Activated T-helper 17 cell treated with anti-CD3 and anti-CD28 coated beads, Interleukin-2, amount 50 U/mL, for 72 hours (primary cell): Measurements from ENCODE around the gene RPRD1A. TPM values are rescaled to one million over a fixed set of nuclear protein-coding genes. Genes with fewer than 3 reads are reported as not detected.

Experiments
- ATAC-seq: fragments of 150-1000 bp; cut with Tn5 transposase; replicated peaks from 2 replicates; pipeline ENCODE4 v1.10.0; 2021; ENCODE audit warnings: mild to moderate bottlenecking, moderate library complexity
- H3K27ac Mint-ChIP-seq: one replicate; pipeline ENCODE4 v1.8.0; 2022; ENCODE audit warnings: mixed read lengths
- H3K27me3 Mint-ChIP-seq: one replicate; pipeline ENCODE4 v1.8.0; 2022; ENCODE audit warnings: mixed read lengths
- H3K36me3 Mint-ChIP-seq: one replicate; pipeline ENCODE4 v1.8.0; 2022; ENCODE audit warnings: low read depth, mild to moderate bottlenecking, mixed read lengths
- H3K4me1 Mint-ChIP-seq: one replicate; pipeline ENCODE4 v1.8.0; 2022; ENCODE audit warnings: mixed read lengths
- H3K4me3 Mint-ChIP-seq: one replicate; pipeline ENCODE4 v1.8.0; 2022; ENCODE audit warnings: mild to moderate bottlenecking, mixed read lengths
- H3K9me3 Mint-ChIP-seq: one replicate; pipeline ENCODE4 v1.8.0; 2022; ENCODE audit warnings: mixed read lengths
- total RNA-seq, 2 donors: library from RNA; stranded (reverse); gene quantifications; one replicate each; pipeline ENCODE4 v1.2.3, GENCODE V29; 2022

Gene RPRD1A
- total RNA-seq, 2 donors from 2014 or later, result 16.3 to 28.9 TPM

DNA sequence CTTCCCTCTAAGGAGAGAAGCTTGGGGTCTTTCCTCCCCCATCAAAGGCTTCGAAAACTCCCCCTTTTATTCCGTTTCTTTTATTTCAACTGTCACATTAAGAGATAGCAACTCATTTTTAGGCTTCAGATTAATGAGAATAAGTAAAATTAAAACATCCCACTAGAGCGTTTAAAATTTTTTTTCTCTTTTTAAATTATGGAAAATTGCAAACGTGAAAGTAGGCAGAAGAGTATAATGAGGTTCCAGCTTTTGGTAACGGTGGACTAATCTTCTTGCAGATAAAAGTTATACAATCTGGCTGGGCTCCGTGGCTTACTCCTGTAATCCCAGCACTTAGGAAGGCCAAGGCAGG lies 116.8 kb downstream of the RPRD1A start:
- Mint-ChIP-seq H3K27me3 (peaks cover 22% of the 10 kb centered on the region), H3K4me3 (peak overlapping the region; percentile 82)
- ATAC-seq, result no peak

DNA sequence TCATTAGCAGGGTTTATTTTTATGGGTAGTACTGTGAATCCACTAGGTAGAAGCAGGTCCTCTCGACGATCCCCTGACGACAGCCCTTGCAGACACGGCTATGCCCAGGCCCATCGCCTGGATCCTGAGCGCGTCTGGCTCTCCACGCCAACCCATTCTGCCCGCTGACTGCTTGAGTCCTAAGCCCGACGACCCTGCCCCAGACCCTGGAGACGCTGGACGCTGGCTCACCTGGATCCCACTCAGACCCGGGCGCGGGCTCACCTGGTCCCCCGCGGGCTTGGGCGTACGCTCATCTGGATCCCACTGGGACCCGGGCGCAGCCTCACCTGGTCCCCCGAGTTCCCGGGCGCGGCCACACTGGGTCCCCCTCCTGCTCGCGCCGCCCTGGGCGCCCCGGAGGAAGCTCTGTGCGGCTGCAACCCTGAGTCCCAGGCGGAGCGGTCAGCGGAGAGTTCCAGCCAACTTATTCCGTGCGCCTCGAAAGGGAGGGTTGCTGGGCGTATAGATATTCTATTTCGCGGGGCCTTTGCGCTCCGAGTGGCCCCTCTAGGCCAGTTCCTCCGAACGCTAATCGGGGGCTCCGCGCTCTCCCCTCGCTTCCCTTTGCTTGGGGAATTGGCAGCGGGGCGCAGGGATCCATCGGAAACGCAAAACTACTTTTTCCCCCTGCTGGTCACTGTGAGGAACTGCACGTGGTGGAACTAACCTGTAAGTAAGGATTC lies 117.3 kb downstream of the RPRD1A start:
- peak; percentile 70 for ATAC-seq
- Mint-ChIP-seq H3K9me3 (no peaks in the 10 kb centered on the region), H3K4me3 (peak overlapping the region; percentile 82), H3K36me3 (no peaks in the 10 kb centered on the region), H3K4me1 (no peaks in the 10 kb centered on the region), H3K27ac (no peak overlapping the region), H3K27me3 (peaks cover 22% of the 10 kb centered on the region)

More for the DNA sequence above, 116.8 kb downstream of the RPRD1A start:
- no peak overlapping the region for H3K27ac Mint-ChIP-seq
- H3K4me1 Mint-ChIP-seq, result no peaks in the 10 kb centered on the region
- H3K36me3 Mint-ChIP-seq, result no peaks in the 10 kb centered on the region
- no peaks in the 10 kb centered on the region for H3K9me3 Mint-ChIP-seq

DNA sequence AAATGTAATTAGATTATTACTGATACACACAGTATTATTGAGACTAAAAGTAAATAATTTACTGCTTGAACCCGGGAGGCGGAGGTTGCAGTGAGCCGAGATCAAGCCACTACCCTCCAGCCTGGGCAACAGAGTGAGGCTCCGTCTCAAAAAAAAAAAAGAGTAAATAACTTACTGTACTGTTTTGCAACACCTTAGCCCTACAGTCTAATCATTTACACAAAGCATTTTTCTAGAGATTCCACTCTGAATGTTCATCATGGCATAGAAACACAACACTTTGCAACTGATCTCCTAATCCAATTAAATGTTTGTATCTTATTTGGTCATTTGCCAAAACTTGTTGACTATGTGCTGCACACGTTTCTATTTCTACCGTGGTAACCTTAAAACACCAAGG lies 118.3 kb downstream of the RPRD1A start:
- H3K27me3 Mint-ChIP-seq, result peaks cover 22% of the 10 kb centered on the region
- H3K27ac Mint-ChIP-seq, result no peak overlapping the region
- H3K36me3 Mint-ChIP-seq, result no peaks in the 10 kb centered on the region
- peak overlapping the region; percentile 82 for H3K4me3 Mint-ChIP-seq
- no peaks in the 10 kb centered on the region for H3K4me1 Mint-ChIP-seq
- no peaks in the 10 kb centered on the region for H3K9me3 Mint-ChIP-seq
- no peak for ATAC-seq

DNA sequence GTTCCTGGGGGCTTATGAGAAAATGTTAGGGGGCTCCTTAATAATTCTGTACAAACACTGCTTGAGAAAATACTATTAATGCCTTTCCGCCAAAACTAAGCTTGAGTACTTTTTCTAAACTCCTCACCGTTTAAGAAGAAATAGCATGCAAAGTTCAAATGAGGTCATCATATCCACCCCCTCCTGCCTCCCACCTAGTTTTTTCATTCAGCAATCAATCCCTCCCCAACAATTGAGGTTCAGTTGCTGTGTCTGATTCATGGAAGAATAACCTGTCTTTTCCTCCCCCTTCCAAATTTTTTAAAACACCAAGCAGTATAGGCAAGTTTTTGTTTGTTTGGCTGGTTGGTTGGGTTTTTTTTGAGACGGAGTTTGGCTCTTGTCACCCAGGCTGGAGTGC lies 119.3 kb downstream of the RPRD1A start:
- Mint-ChIP-seq H3K4me3 (no peak overlapping the region), H3K27me3 (peaks cover 22% of the 10 kb centered on the region), H3K4me1 (no peaks in the 10 kb centered on the region), H3K9me3 (no peaks in the 10 kb centered on the region), H3K36me3 (no peaks in the 10 kb centered on the region), H3K27ac (no peak overlapping the region)
- ATAC-seq, result no peak

DNA sequence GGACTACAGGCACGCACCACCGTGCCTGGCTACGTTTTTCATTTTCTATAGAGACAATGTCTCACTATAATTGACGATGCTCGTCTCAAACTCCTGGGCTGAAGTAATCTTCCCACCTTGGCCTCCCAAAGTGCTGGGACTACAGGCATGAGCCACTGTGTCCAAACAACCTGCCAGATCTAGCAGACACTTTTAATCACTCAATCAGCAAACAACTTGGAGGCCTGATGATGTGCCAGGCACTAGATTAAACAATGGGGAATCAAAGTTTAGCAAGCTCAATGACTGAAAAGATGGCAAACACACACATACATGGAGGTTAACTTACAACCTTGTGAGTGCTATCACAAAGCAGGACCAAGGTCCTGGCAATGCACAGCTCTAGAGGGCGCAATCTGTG lies 124.7 kb downstream of the RPRD1A start:
- Mint-ChIP-seq H3K9me3 (no peaks in the 10 kb centered on the region), H3K4me1 (no peaks in the 10 kb centered on the region), H3K27me3 (no peaks in the 10 kb centered on the region), H3K4me3 (no peak overlapping the region), H3K27ac (no peak overlapping the region), H3K36me3 (no peaks in the 10 kb centered on the region)
- ATAC-seq, result no peak

DNA sequence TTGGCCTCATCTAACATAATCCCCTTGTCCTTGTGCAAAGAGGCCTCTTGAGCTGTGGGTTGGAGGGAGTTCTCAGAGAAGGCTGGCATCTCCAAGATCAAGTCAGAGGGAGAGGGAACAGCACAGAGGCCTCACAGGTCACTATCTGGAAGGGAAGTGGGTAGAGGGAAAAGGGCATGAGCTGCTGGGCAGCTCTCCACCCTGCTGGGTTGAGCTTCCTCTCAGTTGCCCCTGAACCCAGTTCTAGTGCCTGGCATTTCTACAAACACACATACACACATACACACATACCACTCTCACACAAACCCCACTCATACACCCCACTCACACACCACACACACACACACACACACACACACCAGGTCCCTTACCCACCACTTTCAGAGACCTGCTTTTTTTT lies 125.2 kb downstream of the RPRD1A start:
- Mint-ChIP-seq H3K4me3 (no peak overlapping the region), H3K9me3 (no peaks in the 10 kb centered on the region), H3K27me3 (no peaks in the 10 kb centered on the region), H3K4me1 (no peaks in the 10 kb centered on the region), H3K36me3 (no peaks in the 10 kb centered on the region), H3K27ac (no peak overlapping the region)
- no peak for ATAC-seq

DNA sequence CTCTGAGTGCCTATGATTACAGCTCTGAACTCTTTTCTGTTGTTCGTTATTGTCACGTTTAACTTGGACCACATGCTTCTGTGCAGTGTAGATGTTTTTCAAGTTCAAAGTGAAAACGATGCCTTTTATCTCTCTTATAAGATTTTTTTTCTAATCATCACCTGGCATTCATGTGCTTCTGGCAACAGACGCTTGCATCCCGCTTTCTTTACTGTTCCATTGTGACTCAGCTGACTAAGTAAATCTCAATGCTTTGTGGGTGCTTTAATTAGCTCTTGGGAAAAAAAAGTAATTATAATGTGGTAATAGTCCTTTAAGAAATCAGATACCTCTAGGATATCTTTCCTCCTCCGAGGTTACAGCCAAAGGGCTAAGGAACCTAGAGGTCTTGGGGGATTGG lies 126.1 kb downstream of the RPRD1A start:
- Mint-ChIP-seq H3K27ac (no peak overlapping the region), H3K4me1 (no peaks in the 10 kb centered on the region)

More for the DNA sequence above, 126.1 kb downstream of the RPRD1A start:
- Mint-ChIP-seq H3K9me3 (no peaks in the 10 kb centered on the region), H3K27me3 (no peaks in the 10 kb centered on the region), H3K4me3 (no peak overlapping the region), H3K36me3 (no peaks in the 10 kb centered on the region)
- ATAC-seq, result no peak

Other genes starting within 250 kb of the RPRD1A start
- 10 to 100 TPM; 29.2 to 41.7 TPM for gene SLC39A6, start 61.8 kb upstream of the RPRD1A start, total RNA-seq
- gene ELP2, start 62.3 kb upstream of the RPRD1A start, total RNA-seq, result 10 to 100 TPM; 78.3 to 95.8 TPM
- gene MOCOS, start 119.9 kb upstream of the RPRD1A start, total RNA-seq, result under 1 TPM; 0.19 TPM
- not detected for gene FHOD3, start 230.2 kb upstream of the RPRD1A start, total RNA-seq